Calu3 (cell line): ENCODE results near the gene OR5M10. TPM values are rescaled to one million over a fixed set of nuclear protein-coding genes. Genes with fewer than 3 reads are reported as not detected.

Source experiments
- BruUV-seq: library from RNA; stranded (reverse); fragments of 400-500 nt; replicated peaks from 2 replicates; lab custom pipeline; 2021; lab: Mats Ljungman, UMichigan
- CTCF ChIA-PET: fragments of 300-600 bp; sonication (Branson Sonifier 250); formaldehyde crosslinking; loops from one replicate; lab custom pipeline; 2022; ENCODE audit warnings: antibody characterized with exemption; lab: Charles Lee
- DNase-seq: peaks from one replicate; pipeline ENCODE4 v3.0.0; 2022
- H3K27ac Mint-ChIP-seq: one replicate; pipeline ENCODE4 v1.8.0; 2022; ENCODE audit warnings: mixed read lengths; ENCODE audit not compliant: unreplicated experiment
- H3K27me3 Mint-ChIP-seq: one replicate; pipeline ENCODE4 v1.8.0; 2022; ENCODE audit warnings: mixed read lengths; ENCODE audit not compliant: unreplicated experiment
- H3K36me3 Mint-ChIP-seq: one replicate; pipeline ENCODE4 v1.8.0; 2022; ENCODE audit warnings: mild to moderate bottlenecking, moderate library complexity, mixed read lengths; ENCODE audit not compliant: insufficient read depth, unreplicated experiment
- H3K4me1 Mint-ChIP-seq: one replicate; pipeline ENCODE4 v1.8.0; 2022; ENCODE audit warnings: mild to moderate bottlenecking, low read depth, mixed read lengths; ENCODE audit not compliant: unreplicated experiment
- H3K4me3 Mint-ChIP-seq: one replicate; pipeline ENCODE4 v1.8.0; 2022; ENCODE audit warnings: mild to moderate bottlenecking, low read depth, moderate library complexity, mixed read lengths; ENCODE audit not compliant: unreplicated experiment
- H3K9me3 Mint-ChIP-seq: one replicate; pipeline ENCODE4 v1.8.0; 2022; ENCODE audit warnings: low read depth, mixed read lengths; ENCODE audit not compliant: unreplicated experiment
- intact Hi-C: fragments of 100-400 bp; cut with micrococcal nuclease; formaldehyde crosslinking; loops from one replicate; pipeline ENCODE4 v1.10.0; 2022; ENCODE audit not compliant: unreplicated experiment
- total RNA-seq: library from RNA; stranded (reverse); gene quantifications from 2 replicates; pipeline ENCODE4 v1.2.3, GENCODE V29; 2022
- TF ChIP-seq, protein P1 (sequence below): fragments of 200-600 bp; IDR thresholded peaks from one replicate; pipeline ENCODE4 v1.8.0; 2022; ENCODE audit warnings: antibody characterized with exemption; ENCODE audit not compliant: unreplicated experiment

OR5M10 gene
- total RNA-seq, 1 experiment from 2014 or later: not detected

- no peaks in the 10 kb centered on the region for H3K4me1 Mint-ChIP-seq
- no peaks in the 10 kb centered on the region for H3K36me3 Mint-ChIP-seq
- DNase-seq: no peak
- CTCF ChIA-PET: no interaction called here
- H3K27me3 Mint-ChIP-seq: no peaks in the 10 kb centered on the region
- intact Hi-C loops: no loop called here
- no TSS peak for BruUV-seq
- H3K9me3 Mint-ChIP-seq: peaks cover 5% of the 10 kb centered on the region
- no peak overlapping the region for H3K4me3 Mint-ChIP-seq
- H3K27ac Mint-ChIP-seq: no peak overlapping the region
- TF ChIP-seq, protein P1, sequence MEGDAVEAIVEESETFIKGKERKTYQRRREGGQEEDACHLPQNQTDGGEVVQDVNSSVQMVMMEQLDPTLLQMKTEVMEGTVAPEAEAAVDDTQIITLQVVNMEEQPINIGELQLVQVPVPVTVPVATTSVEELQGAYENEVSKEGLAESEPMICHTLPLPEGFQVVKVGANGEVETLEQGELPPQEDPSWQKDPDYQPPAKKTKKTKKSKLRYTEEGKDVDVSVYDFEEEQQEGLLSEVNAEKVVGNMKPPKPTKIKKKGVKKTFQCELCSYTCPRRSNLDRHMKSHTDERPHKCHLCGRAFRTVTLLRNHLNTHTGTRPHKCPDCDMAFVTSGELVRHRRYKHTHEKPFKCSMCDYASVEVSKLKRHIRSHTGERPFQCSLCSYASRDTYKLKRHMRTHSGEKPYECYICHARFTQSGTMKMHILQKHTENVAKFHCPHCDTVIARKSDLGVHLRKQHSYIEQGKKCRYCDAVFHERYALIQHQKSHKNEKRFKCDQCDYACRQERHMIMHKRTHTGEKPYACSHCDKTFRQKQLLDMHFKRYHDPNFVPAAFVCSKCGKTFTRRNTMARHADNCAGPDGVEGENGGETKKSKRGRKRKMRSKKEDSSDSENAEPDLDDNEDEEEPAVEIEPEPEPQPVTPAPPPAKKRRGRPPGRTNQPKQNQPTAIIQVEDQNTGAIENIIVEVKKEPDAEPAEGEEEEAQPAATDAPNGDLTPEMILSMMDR: no peak
Observed at GRCh38 chr11:56533054-56533740, 44.3 kb downstream of the OR5M10 start.

GRCh38 chr11:56531856-56532255 lies 45.7 kb downstream of the OR5M10 start:
- Mint-ChIP-seq H3K27me3 (no peaks in the 10 kb centered on the region), H3K27ac (no peak overlapping the region), H3K4me1 (no peaks in the 10 kb centered on the region), H3K4me3 (no peak overlapping the region), H3K9me3 (peaks cover 5% of the 10 kb centered on the region), H3K36me3 (no peaks in the 10 kb centered on the region)
- no peak for DNase-seq
- TF ChIP-seq, protein P1: no peak
- intact Hi-C loops: no loop called here
- CTCF ChIA-PET: no interaction called here
- no TSS peak for BruUV-seq

Other genes starting within 250 kb of the OR5M10 start
- not detected in 2 replicates for gene OR8K1, start 231.7 kb downstream of the OR5M10 start, total RNA-seq
- not detected in 2 replicates for gene OR8J1, start 223.4 kb downstream of the OR5M10 start, total RNA-seq
- not detected in 2 replicates for gene OR8U1, start 202.1 kb downstream of the OR5M10 start, total RNA-seq
- gene OR5AL1, start 165.0 kb downstream of the OR5M10 start, total RNA-seq: not detected in 2 replicates
- gene OR5M3, start 104.4 kb downstream of the OR5M10 start, total RNA-seq: not detected in 2 replicates
- not detected in 2 replicates for gene OR5M8, start 86.4 kb downstream of the OR5M10 start, total RNA-seq
- gene OR5M11, start 34.5 kb downstream of the OR5M10 start, total RNA-seq: not detected in 2 replicates
- gene OR5M1, start 37.2 kb upstream of the OR5M10 start, total RNA-seq: not detected in 2 replicates
- gene OR5AP2, start 64.7 kb upstream of the OR5M10 start, total RNA-seq: not detected in 2 replicates
- gene OR5AR1, start 86.0 kb upstream of the OR5M10 start, total RNA-seq: not detected in 2 replicates
- gene OR9G1, start 121.4 kb upstream of the OR5M10 start, total RNA-seq: not detected in 2 replicates
- not detected in 2 replicates for gene OR9G4, start 171.0 kb upstream of the OR5M10 start, total RNA-seq